ENCODE results near the gene SBF1.

SBF1 gene

DNA sequence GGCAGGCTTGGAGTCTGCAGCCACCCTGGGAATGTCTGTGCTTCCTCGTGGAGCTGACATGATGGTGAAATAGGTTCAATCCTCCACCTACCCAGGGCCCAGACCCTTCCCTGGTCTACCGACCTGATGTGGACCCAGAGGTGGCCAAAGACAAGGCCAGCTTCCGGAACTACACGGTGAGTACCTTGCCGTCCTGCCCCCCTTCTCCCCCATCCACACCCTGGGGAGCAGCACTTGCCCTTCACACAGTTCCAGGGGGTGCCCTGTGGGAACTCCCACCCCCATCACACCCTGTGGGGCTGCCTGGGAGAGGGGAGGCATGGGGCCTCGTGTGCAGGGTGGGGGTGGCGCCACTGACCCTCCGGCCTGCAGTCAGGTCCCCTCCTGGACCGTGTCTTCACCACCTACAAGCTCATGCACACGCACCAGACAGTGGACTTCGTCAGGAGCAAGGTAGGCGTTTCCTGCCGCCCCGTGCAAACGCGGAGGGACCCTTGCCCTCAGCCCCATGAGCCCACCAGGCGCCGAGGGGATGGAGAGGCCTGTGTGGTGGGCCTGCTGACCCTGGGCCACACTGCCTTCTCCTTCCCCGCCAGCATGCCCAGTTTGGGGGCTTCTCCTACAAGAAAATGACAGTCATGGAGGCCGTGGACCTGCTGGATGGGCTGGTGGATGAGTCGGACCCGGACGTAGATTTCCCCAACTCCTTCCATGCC lies 12.6 kb upstream of the SBF1 start:
- DNase-seq, result no peak

DNA sequence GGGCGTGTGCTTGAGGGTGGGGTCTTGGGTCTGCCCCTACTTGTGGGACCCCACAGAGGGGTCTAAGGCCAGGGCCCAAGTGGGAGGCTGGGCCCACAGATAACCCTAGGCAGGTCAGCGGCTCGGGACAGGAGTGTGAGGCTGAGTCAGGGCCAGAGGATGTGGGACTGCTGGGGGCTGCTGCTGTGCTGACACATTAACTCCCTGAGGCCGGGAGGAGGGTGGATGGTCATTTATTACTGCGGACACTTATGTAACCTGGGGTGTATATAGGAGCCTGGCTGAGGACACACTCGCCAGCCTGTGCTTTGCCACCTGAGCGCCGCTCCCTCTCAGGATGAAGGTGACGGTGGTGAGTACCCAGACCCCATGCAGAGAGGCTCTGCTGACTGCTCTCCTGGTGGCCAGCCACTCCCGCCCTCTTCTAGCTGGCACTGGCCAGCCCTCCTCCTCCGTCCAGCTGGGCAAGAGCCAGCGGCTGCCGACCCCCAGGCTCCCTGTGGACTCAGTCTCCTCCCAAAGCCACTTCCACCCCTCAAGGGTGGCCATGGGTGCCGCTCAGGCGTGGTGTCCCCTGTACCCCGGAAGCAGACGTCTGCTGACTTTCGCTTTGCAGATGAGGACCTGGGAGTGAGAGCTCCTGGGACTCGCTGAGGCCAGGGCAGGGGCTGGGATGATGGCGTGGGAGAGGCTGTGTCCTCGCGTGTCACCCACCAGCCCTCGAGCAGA lies 11.9 kb upstream of the SBF1 start, which contains the start of gene MIOX:
TSS of gene MIOX (plus strand) at position 299 of the 729 bp plus-strand sequence. CDS start at position 338, 39 bp downstream.
- no peak for DNase-seq

DNA sequence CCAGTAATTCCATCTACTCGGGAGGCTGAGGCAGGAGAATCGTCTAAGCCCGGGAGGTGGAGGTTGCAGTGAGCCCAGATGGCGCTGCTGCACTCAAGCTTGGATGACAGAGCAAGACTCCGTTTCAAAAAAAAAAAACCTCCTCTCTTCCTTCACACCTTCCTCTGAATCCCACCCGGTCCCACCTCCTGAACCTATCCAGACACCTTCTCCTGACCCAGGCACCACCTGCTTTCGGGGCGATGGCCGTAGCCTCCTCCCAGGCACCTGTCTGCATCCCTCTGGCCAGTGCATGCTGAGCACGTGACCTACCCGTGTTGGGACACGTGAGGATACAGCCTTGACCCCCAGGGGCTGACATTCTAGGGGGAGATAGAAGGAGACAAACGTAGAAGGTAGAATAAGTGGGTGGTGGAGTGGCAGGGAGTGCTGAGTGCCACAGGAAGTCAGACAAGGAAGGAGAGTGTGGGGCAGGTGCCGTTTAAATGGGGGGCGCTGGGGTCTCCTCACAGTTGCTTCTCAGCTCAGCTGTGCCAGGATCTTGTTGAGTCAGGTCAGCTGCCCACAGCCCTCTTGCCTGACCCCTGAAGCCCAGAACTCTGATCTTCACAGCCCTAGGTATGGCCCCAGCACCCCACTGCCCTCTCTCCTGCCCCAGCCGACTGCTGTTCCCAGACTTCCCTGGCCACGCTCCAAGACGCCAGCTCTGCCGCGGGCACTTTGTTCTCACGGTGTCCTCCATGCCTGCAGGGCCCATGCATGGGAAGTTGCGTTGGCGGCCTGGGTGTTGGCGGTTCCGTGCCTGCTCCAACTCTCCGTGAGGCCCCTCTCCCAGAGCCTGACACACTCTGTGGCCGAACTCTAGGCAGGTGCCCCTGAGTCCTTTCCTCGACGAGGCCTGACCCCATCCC lies 10.6 kb upstream of the SBF1 start:
- no peak for DNase-seq

DNA sequence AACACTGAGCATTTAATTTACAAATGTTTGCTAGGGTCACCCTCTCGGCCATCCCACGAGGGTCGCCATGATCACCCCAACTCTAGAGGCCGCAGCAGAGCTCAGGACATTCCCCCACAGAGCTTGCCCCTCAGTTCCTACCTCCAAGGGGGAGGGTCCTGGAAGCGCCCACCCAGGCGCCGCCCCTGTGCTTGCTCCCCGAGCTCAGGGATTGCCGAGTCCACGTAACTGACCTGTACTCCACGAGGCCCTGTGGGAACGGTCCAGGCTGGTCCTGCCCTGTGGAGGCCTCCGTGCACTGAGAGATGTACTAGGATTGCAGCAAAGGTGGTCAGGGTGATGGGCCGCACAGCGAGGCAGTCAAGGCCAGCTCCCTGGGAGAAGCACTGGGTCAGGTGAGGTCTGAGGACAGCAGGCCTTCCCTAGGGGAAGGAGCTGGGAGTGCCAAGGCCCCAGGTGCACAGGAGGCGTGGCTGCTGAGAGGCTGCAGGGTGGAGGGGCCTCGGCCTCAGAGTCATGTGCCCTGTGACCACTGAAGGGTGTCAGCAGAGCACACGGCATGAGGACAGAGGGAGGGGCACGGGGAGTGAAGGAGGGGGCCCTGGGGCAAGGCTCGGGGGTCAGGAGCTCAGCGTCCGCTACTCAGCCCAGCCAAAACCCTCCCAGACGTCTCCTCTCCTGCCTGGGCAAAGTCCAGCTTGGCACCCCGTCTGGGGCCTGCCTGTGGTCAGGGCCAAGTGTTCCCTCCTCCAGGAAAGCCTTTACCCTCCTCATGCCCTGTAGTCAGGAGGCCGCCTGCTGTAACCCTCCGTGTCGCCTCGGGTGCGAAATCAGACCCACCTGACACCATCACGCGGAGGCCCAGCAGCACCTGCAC lies 9.4 kb upstream of the SBF1 start:
- no peak for DNase-seq

DNA sequence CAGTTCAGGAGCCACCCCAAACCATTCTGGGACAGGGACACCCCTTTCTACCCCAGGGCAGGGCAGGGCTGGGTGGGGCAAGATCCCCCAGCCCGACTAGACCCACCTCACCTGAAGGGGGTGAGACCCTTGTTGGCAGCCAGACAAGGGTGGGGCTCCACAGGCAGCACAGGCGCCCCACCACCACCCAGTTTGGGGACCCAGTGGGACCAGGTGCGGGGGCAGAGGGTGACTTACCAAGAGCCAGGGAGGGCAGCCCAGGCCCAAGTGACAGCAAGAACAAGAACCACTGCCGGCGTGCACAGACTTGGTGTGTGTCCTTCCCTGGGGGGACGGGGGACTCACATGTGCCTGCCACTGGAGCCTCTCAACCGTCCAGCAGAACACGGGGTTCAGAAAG lies 8.7 kb upstream of the SBF1 start:
- no peak for DNase-seq

DNA sequence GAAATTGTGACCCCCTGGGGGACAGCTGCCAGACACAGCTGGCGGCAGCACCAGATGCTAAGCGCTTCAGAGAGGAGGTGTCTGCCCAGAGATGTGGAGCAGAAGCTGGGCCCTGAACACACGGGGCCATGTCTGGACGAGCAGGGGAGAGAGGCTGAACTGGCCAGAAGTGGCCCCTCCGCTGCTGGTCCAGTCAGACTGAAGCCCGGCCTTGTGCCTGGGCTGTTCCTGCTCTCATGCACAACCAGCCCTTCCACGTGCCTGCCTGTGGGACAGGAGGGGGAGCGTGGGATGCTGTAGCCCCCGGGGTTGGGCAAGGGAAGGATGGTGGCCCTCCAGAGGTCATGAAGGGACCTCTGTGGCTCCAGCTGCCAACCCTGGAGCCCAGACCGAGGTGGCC lies 8.3 kb upstream of the SBF1 start:
- DNase-seq, result no peak

DNA sequence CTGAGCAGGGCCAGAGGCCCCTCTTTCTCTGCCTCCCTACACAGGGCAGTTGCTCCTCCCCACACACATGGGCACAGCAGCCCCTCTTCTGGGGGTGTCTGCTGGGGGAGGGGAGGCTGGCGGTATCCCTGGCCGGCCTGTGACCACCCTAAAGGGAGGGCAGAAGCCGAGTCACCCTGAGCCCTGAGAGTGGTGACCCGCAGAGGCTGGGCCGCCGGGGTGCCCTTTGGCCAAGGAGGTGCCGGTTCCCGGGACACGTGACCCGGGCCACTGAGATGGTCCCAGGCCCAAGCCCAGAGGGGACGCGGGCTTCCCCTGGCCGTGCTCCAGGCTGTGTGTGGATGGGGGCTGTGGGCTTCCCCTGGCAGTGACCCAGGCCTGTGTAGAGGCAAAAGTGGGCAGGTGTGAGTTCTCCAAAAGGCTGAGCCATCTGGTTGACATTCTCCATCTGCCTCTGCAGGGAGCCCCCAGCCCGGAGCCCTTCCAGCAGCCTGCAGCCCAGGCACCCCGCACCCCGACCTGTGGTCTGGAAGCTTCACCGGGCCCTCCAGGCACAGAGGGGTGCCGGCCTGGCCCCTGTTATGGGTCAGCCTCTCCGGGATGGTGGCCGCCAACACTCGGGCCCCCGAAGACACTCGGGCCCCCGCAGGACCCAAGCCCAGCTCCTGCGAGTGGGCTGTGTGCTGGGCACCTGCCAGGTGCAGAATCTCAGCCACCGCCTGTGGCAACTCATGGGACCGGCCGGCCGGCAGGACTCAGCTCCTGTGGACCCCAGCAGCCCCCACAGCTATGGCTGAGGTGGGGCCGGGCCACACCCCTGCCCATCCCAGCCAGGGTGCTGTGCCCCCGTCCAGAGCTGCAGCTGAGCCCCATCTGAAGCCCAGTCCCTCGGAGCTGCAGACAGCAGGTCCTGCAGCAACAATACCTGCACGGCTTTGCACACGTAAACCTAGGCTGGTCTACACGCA lies 7.6 kb upstream of the SBF1 start:
- DNase-seq, result no peak

DNA sequence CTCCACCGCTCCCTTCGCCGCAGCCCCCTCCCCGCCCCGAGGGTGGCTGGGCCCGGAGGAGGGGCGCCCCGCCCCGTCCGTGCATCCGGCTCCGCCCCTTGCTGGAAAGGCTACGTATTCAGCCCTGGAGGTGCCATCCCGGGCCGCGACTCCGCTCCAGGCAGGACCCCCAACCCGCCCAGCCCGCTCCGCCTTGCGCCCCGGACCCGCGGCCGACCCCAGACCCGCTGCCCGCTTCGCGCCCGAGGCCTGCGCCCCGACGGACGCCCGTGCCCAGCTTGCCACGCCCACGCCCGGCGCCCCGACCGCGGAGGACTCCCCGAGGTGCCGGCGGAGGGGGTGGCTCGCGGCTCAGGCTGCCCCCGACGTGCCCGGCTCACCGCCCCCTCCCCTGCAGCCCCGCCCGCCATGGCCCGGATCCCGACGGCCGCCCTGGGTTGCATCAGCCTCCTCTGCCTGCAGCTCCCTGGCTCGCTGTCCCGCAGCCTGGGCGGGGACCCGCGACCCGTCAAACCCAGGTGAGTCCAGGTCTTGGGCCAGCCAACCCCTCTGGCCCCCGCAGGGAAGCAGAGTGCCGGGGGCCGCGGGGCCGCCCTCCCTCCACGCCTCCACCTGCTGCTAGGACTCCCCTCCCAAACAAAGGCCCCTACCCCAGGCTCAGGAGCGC lies 6.7 kb upstream of the SBF1 start, which contains the start of gene ADM2:
TSS of gene ADM2 (plus strand) at position 104 of the 667 bp plus-strand sequence. CDS start at position 409, 305 bp downstream.
- DNase-seq, result no peak

DNA sequence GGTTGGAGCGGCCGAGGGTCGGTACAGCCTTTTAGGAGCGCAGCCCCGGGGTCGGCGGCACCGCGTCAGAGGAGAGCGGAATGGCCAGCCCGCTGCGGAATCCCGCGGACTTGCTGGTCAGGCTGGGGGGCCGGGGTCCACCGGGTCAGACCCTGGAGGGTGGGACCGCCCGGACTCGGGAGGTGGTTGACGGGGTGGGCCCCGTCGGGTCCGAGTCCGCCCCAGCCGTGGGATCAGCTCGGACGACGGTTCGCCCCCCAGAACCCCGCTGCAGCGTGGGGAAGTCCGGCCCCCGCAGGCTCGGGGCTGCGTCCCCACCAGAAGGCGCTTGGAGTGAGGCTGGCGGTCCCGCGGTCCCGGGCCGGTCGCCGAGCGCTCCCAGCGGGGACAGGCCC lies 6.2 kb upstream of the SBF1 start:
- peak; percentile 41 for DNase-seq

DNA sequence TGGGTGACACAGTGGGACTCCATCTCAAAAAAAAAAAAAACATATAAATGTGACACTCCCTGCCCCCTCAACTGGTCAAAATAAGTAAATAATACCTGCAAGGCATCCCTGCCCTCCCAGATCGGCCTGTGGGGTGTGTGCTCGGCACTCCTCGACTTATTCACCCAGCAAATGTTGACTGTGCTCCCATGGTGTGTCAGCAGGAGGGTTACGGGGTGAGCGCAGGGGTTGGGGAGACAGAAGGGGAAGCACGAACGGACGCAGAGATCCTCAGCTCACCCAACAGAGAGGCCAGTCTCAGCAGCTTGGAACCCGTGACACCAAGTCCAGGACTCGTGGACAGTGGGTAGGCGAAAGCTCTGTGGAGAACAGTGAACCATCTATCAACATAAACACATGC lies 4.9 kb upstream of the SBF1 start:
- no peak for DNase-seq

DNA sequence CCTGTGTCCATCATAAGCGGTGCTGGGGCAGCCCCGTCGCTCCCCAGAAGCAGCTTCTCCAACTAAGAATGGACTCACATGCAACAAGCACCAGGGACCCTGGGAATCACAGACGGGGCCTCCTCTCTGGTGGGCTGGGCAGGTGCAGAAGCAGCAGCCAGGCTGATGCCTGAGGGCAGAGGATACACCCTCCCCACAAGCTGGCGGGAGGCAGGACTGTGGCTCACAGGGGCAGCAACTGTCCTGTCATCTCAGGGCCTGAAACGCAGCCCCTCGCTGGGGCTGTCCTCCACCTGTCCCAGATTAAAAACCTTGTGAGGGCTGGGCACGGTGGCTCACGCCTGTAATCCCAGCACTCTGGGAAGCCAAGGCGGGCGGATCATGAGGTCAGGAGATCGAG lies 3.1 kb upstream of the SBF1 start:
- DNase-seq, result no peak

DNA sequence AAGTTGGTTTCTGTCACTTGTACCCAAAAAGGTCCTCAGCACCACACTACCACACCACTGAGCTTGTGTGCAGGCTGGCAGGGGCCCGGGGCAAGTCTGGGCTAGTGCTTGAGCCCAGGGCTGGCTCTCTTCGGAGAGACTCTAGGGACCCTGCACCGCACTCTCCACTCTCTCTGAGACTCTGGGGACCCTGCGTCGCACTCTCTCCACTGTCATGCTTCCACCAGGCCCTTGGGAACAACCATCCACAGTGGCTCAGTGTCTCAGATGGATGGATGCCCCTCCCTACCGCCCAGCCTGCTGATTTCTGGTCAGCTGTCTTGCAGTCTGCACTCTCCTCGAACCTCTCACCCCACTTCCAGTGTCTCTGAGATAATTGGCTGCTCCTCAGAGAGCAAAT lies 2.0 kb upstream of the SBF1 start:
- no peak for DNase-seq

DNA sequence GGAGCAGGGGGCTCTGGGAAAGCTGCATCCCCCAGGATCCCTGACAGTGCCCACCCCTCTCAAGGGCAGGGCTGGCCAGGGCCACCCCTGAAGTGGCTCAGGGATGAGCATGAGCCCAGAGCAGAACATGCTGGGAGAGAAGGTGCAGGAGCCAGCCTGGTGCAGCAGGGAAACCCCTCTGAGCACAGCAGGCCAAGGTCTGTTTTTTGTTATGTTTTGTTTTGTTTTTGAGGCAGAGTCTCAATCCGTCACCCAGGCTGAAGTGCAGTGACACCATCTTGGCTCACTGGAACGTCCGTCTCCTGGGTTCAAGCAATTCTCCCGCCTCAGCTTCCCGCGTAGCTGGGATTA lies 792 bp upstream of the SBF1 start:
- no peak for DNase-seq

DNA sequence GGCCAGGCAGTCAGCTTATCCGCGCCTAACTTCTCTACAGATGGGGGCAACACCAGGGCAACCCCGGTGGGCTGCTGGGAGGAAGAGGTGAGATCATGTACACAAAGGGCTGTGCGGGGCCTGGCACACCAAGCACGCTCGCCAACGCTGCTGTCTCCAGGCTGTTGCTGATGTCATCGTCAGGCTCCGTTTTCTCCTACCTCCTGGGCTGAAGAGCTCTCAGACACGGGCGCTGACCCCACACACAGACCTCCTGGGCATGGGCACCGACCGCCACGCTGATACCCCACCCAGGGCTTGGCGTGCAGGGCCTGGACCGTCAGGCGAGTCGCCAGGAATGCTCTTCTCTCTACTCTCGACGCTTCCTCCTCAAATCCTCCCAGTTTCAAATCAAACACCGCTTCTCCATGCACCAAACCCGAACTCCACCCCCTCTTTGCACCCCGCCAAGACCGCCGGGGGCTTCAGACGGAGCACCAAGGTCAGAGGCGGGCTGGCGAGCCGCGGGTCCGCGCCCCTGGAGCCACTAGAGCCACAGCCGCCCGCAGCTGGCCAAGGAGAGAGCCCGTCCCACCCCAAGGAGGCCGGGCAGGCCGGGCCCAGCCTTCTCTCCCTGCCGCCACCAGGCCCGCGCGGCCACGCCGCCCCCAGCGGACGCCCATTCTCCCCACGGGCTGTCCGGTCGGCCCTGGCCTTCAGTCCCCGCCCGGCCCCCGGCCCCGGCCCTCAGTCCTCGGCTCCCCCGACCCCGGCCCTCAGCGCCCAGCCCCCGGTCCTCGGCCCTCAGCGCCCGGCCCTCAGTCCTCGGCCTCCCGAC lies 772 bp downstream of the SBF1 start:
- peak; percentile 65 for DNase-seq

DNA sequence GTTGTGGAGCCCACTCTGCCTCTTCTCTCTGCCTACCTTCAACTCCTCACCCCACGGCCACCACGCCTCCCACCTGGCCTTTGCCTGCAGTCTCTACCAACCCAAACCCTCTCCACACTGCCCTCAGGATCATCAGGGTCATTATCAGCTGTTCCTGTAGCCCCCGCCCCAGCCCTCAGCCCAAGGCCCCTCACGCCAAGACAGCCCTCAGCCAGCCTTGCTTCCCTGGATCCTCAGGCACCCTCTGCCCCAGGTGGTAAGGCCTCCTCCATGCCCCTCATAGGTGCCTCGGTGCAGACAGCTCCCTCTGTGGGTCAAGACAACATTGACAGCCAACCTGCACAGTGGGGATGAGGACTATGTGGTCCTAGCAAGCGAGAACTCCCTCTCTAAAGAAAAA lies 1.7 kb downstream of the SBF1 start:
- DNase-seq, result no peak

DNA sequence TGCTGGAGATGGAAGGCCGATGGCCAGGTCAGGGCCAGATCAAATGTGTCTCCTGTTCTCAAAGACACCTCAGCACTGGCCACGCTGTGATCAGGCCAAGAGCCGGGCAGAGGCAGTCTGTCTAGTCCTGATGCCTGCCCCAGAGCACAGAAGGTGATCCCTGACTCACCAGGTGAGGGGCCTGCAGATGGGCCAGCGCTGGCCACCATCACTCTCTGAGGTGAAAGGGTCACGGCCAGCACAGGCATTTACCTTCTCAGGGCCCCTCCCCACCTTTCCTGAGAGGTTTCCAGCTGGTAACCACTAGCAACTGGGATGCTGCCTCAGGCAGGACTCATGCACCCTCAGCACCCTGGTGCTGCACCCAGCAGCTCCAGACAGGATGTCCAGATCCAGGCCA lies 2.9 kb downstream of the SBF1 start:
- DNase-seq, result no peak

DNA sequence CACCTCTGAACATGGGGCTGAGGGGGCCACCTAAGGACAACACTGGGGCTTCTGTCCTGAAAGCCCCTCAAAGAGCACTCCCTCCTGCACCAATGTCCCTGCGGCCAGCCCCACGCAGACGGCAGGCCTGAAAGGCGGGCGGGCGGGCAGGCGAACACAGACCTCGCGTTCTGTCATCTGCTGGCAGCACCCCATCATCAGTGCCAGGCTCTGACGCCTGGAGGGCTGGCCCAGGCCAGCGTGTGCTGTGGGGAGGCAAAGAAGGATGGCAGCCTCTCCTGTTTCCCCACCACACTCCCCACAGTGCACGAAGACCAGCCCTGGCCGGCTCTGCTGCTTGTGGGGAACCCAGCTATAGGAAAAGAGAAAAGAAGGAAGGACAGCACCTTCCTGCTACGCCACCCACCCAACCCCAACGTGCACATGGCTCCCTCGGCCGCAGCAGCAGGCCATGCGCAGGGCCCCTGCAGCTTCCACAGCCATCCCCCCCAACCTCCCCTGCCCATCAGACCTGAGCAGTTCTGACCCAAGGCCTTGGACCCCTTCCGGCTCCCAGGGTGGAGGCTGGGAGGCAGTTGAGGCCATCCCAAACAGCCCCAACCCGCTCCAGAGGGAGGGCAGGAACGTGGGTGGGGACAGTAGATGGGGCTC lies 3.5 kb downstream of the SBF1 start:
- no peak for DNase-seq

DNA sequence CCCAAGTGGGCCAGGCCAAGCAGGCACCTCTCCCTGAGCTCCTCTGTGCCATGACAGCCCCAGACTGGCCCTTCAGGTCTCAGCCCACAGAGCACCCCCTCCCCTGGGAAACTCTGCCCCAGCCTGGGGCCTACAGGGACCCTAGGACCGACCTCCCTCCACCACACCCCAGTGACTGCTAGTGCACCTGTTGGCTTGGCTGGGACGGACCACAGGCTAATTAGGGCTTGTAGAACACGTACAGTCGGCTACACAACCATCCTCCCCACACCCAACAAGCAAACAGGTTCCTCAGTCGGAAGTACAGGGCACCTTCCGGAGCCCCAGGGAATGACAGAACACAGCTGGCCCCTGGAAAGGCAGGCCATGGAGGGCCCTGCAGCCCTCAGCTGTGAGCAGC lies 4.3 kb downstream of the SBF1 start:
- DNase-seq, result no peak
